MM.1S (cell line): ENCODE data around the gene ARL3.

Experiments used
- EZH2 ChIP-seq: fragments of 300-600 bp; sonication (generic); optimal IDR thresholded peaks from 2 replicates; pipeline ENCODE3; 2017; ENCODE audit warnings: low read depth, mild to moderate bottlenecking, antibody characterized with exemption, low read length, mixed read lengths
- EZH2phosphoT487 ChIP-seq: fragments of 300-600 bp; sonication (generic); IDR thresholded peaks from 2 replicates; pipeline ENCODE4 v1.6.1; 2018; ENCODE audit warnings: antibody characterized with exemption, low read length
- TF ChIP-seq, protein P1 (sequence below): fragments of 300-600 bp; sonication (generic); IDR thresholded peaks from 2 replicates; pipeline ENCODE4 v1.5.1; 2016; ENCODE audit warnings: antibody characterized with exemption, low read length, mixed read lengths

DNA sequence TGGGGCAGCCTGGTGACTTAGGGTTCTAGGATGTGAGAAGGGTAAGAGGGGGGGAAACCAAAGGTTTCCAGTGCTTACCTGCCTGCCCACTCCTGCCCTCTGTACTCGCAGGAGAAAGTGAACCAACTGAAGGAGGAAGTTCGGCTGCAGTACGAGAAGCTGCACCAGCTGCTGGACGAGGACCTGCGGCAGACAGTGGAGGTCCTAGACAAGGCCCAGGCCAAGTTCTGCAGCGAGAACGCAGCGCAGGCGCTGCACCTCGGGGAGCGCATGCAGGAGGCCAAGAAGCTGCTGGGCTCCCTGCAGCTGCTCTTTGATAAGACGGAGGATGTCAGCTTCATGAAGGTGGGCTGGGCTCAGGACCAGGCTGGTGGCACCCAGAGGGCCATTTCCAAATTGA lies 59.2 kb downstream of the ARL3 start:
- TF ChIP-seq, protein P1, sequence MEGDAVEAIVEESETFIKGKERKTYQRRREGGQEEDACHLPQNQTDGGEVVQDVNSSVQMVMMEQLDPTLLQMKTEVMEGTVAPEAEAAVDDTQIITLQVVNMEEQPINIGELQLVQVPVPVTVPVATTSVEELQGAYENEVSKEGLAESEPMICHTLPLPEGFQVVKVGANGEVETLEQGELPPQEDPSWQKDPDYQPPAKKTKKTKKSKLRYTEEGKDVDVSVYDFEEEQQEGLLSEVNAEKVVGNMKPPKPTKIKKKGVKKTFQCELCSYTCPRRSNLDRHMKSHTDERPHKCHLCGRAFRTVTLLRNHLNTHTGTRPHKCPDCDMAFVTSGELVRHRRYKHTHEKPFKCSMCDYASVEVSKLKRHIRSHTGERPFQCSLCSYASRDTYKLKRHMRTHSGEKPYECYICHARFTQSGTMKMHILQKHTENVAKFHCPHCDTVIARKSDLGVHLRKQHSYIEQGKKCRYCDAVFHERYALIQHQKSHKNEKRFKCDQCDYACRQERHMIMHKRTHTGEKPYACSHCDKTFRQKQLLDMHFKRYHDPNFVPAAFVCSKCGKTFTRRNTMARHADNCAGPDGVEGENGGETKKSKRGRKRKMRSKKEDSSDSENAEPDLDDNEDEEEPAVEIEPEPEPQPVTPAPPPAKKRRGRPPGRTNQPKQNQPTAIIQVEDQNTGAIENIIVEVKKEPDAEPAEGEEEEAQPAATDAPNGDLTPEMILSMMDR = no peak
- TF ChIP-seq EZH2 = no peak
- no peak for TF ChIP-seq EZH2phosphoT487
